Large intestine (tissue), 3 donors: ENCODE results near the gene CCDC71L. TPM values are rescaled to one million over a fixed set of nuclear protein-coding genes. Genes with fewer than 3 reads are reported as not detected.
"Not testable (repeated sequence)": the region's sequence is repeated elsewhere in the genome, so short reads cannot be mapped to it uniquely, and the experiment has no call there.

Experiments used
- DNase-seq, 2 donors: peaks; one replicate each; pipeline versions ENCODE4 v3.0.0 to v3.0.0-alpha.2; 2013
- H3K27ac ChIP-seq: one replicate; pipeline ENCODE4 v1.5.1; 2013; ENCODE audit warnings: low read length
- H3K27me3 ChIP-seq: 2 replicates; pipeline ENCODE4 v1.6.1; 2013; ENCODE audit warnings: low read length; ENCODE audit not compliant: control insufficient read depth, insufficient read depth
- H3K36me3 ChIP-seq: 2 replicates; pipeline ENCODE4 v1.6.1; 2013; ENCODE audit warnings: low read length; ENCODE audit not compliant: control insufficient read depth, insufficient read depth
- H3K4me1 ChIP-seq: one replicate; pipeline ENCODE4 v1.6.1; 2013; ENCODE audit warnings: low read length; ENCODE audit not compliant: control insufficient read depth, insufficient read depth
- H3K4me3 ChIP-seq: one replicate; pipeline ENCODE4 v1.5.1; 2013; ENCODE audit warnings: low read length
- H3K9me3 ChIP-seq: one replicate; pipeline ENCODE4 v1.6.1; 2013; ENCODE audit warnings: mild to moderate bottlenecking, low read depth, low read length, moderate library complexity; ENCODE audit not compliant: control insufficient read depth
- WGBS: methylation state at CpG from one replicate; pipeline ENCODE4 v1.1.5; 2013; ENCODE audit warnings: low lambda C conversion rate; ENCODE audit not compliant: insufficient coverage; 5-methylcytosine and 5-hydroxymethylcytosine counted together
- polyA plus RNA-seq: library from polyadenylated mRNA; unstranded; fragments of 120-200 nt; gene quantifications from one replicate; pipeline ENCODE4 v1.2.1, GENCODE V29; 2013

The CCDC71L gene
- polyA plus RNA-seq, 1 donor = 11.5 TPM

DNA sequence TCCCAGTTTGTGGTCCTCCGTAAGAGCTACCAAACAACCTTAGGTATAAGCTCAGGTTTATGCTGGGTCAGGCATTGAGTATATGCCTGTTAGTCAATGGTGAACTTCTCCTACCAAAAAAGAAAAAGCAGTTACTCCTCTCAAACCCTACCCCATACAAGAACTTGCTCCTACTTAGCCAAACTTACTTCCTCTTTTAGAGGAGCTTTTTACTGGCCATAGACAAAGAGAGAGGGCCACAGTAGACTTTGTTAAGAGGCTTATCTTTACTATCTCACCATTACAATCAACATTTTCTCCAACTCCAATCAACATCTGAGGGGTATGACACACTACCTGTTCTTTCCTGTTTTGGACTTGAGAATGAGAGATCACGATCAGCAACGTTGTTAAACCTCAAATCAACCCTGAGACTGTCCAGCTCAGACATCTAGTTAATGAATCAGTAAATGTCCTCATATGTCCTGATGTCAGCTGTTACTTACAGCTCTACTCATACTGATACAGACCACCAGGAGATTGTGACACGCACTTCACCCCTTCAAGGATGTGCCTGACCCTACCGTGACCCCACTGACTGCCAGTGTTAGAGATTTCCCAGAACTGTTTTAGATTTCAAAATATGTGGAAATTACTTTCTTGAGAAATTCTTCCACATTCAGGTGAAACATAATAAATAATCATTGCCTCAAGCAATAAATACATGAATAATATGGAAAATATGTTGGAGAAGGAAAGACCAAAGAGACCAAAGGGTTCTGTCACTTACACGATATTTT, 18.4 kb upstream of the CCDC71L start:
- Histone ChIP-seq H3K4me3 (no peak overlapping the region), H3K27ac (no peak overlapping the region), H3K4me1 (no peaks in the 10 kb centered on the region), H3K36me3 (no peaks in the 10 kb centered on the region), H3K27me3 (no peaks in the 10 kb centered on the region), H3K9me3 (no peaks in the 10 kb centered on the region)
- DNase-seq = no peak
- WGBS = 71% methylated on average over 1 of the region's 6 CpGs

DNA sequence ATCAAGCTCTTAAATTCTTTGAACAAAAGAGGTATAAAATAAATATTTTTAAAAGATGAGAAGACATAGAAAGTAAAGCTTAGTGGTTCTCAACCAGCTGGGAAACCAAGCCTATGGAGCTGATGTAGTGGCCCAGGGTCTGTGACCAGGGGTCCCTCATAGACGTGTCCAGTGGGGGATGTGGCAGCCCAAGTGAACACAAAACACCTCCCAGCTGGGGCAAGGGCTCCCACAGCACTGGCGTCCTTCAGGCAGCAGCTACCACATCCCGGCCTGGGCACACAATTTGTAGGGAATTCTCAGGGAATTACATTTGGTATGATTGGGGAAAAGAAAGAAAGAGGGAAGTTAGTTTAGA, 17.8 kb upstream of the CCDC71L start:
- H3K27ac ChIP-seq = no peak overlapping the region
- no CpG with 5 or more reads among the region's 3 CpGs for WGBS
- DNase-seq = no peak
- H3K4me1 ChIP-seq = no peaks in the 10 kb centered on the region
- no peaks in the 10 kb centered on the region for H3K9me3 ChIP-seq
- H3K4me3 ChIP-seq = no peak overlapping the region
- H3K27me3 ChIP-seq = no peaks in the 10 kb centered on the region
- H3K36me3 ChIP-seq = no peaks in the 10 kb centered on the region

DNA sequence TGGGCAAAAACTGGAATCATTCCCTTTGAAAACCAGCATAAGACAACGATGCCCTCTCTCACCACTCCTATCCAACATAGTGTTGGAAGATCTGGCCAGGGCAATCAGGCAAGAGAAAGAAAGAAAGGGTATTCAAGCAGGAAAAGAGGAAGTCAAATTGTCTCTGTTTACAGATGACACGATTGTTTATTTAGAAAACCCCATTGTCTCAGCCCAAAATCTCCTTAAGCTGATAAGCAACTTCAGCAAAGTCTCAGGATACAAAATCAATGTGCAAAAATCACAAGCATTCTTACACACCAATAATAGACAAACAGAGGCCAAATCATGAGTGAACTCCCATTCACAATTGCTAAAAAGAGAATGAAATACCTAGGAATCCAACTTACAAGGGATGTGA, 15.5 kb upstream of the CCDC71L start:
- H3K4me1 ChIP-seq, H3K27ac ChIP-seq, H3K4me3 ChIP-seq, DNase-seq, H3K9me3 ChIP-seq, H3K27me3 ChIP-seq, H3K36me3 ChIP-seq: not testable (repeated sequence)
- WGBS = no CpG with 5 or more reads among the region's 2 CpGs

DNA sequence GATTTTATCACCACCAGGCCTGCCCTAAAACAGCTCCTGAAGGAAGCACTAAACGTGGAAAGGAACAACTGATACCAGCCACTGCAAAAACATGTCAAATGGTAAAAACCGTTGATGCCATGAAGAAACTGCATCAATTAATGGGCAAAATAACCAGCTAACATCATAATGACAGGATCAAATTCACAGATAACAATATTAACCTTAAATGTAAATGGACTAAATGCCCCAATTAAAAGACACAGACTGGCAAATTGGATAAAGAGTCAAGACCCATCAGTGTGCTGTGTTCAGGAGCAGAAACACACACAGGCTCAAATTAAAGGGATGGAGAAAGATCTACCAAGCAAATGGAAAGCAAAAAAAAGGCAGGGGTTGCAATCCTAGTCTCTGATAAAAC, 12.7 kb upstream of the CCDC71L start:
- no CpG with 5 or more reads among the region's 2 CpGs for WGBS
- H3K9me3 ChIP-seq, H3K4me1 ChIP-seq, H3K4me3 ChIP-seq, H3K27me3 ChIP-seq, H3K27ac ChIP-seq, H3K36me3 ChIP-seq, DNase-seq: not testable (repeated sequence)

DNA sequence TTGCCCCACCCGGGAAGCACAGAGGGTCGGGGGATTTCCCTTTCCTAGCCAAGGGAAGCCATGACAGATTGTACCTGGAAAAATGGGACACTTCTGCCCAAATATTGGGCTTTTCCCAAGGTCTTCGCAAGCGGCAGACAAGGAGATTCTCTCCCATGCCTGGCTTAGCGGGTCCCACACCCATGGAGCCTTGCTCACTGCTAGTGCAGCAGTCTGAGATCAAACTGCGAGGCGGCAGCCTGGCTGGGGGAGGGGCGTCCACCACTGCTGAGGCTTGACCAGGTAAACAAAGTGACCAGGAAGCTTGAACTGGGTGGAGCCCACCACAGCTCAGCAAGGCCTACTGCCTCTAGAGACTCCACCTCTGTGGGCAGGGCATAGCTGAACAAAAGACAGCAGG, 11.0 kb upstream of the CCDC71L start:
- H3K9me3 ChIP-seq, H3K27me3 ChIP-seq, H3K27ac ChIP-seq, DNase-seq, H3K4me3 ChIP-seq, H3K36me3 ChIP-seq, H3K4me1 ChIP-seq: not testable (repeated sequence)
- no CpG with 5 or more reads among the region's 8 CpGs for whole genome bisulfite sequencing

DNA sequence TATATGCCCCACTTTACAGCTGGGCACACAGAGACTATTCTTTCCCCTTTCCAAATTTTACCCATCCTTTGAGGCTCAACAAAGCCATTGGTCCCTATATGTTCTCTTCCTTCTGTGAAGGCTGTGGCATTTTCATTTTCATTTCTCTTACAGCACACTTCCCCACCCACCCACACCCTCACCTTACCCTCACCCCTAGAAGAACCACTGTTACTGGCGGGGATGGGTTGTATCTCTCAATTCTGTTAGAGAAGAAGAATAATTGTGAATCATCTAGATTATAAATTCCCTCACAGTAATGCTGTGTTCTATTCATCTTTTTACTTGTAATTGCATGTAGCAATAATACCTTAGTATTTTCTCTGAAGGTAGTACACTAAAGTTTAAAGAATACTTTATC, 10.2 kb upstream of the CCDC71L start:
- no CpG with 5 or more reads among the region's 1 CpG for WGBS
- H3K4me1 ChIP-seq = no peaks in the 10 kb centered on the region
- DNase-seq = no peak

DNA sequence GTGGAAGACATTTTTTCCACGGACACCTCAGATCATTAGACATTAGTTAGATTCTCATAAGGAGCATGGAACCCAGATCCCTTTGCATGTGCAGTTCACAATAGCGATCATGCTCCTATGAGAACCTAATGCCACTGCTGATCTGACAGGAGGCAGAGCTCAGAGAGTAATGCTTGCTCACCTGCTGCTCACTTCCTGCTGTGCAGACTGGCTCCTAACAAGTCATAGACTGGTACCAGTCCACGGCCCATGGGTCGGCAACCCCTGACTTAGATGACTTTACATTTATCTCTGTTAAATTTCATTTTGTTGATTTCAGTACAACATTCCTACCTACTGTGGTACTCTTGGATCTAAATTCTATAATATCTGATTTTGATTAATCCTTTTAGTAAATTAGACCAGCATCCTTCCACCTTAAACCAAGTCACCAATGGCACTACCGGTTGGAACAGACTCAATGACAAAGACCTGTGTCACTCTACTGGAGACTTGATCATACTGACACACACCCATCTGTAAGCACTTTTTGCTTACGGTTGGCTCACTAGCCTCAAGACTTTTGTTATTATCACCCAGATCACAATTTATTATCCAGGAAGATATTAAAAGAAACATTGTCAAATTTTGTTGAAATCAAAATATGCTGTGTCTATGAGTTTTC, 8.0 kb upstream of the CCDC71L start:
- Histone ChIP-seq H3K4me3 (no peak overlapping the region), H3K9me3 (no peaks in the 10 kb centered on the region), H3K27ac (no peak overlapping the region), H3K4me1 (no peaks in the 10 kb centered on the region), H3K27me3 (no peaks in the 10 kb centered on the region), H3K36me3 (no peaks in the 10 kb centered on the region)
- no peak for DNase-seq
- 100% methylated on average over 1 of the region's 6 CpGs for WGBS

More for the DNA sequence above, 10.2 kb upstream of the CCDC71L start:
- no peaks in the 10 kb centered on the region for H3K36me3 ChIP-seq
- H3K27ac ChIP-seq = no peak overlapping the region
- no peak overlapping the region for H3K4me3 ChIP-seq
- no peaks in the 10 kb centered on the region for H3K9me3 ChIP-seq
- H3K27me3 ChIP-seq = no peaks in the 10 kb centered on the region

DNA sequence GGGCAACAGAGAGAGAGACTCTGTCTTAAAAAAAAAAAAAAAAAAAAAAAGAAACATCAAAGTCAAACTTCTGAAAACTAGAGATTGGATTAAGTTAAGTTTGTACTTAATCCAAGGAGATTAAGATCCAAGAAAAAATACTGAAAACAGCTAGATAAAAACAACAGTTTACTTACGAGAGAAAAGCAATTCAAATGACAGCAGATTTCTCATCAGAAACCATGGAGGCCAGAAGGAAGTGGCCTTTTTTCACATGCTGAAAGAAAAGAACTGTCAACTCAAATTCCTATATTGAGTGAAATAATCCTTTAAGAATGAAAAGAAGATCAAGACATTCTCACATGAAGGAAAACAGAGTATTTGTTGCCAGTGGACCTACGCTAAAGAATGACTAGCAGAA, 5.4 kb upstream of the CCDC71L start:
- Histone ChIP-seq H3K4me1 (no peaks in the 10 kb centered on the region), H3K36me3 (no peaks in the 10 kb centered on the region), H3K27ac (no peak overlapping the region), H3K9me3 (no peaks in the 10 kb centered on the region), H3K27me3 (no peaks in the 10 kb centered on the region), H3K4me3 (no peak overlapping the region)
- no peak for DNase-seq
- WGBS = 86% methylated on average over 1 of the region's 2 CpGs

DNA sequence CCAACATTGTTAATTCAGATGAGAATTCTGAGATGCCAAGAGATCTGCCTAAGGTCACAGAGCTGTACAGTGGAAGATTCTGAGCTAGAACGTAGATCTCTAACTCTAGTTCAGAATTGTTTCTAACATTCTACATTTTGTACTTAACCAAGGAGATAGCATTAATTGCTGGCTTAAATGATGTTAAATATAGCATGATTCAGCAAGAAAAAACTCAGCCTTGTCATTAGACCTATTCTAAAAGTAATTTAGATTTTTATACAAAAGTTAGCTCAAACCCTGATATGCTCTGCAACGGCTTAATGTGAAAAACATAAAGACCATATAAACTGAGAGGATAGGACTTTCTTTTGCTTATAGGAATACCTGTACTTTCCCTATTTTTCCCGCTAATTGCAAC, 3.4 kb upstream of the CCDC71L start:
- H3K36me3 ChIP-seq = no peaks in the 10 kb centered on the region
- H3K4me3 ChIP-seq = no peak overlapping the region
- no peak overlapping the region for H3K27ac ChIP-seq
- H3K27me3 ChIP-seq = no peaks in the 10 kb centered on the region
- no peak for DNase-seq
- 79% methylated on average over 2 of the region's 3 CpGs for WGBS
- H3K9me3 ChIP-seq = no peaks in the 10 kb centered on the region
- H3K4me1 ChIP-seq = no peaks in the 10 kb centered on the region

DNA sequence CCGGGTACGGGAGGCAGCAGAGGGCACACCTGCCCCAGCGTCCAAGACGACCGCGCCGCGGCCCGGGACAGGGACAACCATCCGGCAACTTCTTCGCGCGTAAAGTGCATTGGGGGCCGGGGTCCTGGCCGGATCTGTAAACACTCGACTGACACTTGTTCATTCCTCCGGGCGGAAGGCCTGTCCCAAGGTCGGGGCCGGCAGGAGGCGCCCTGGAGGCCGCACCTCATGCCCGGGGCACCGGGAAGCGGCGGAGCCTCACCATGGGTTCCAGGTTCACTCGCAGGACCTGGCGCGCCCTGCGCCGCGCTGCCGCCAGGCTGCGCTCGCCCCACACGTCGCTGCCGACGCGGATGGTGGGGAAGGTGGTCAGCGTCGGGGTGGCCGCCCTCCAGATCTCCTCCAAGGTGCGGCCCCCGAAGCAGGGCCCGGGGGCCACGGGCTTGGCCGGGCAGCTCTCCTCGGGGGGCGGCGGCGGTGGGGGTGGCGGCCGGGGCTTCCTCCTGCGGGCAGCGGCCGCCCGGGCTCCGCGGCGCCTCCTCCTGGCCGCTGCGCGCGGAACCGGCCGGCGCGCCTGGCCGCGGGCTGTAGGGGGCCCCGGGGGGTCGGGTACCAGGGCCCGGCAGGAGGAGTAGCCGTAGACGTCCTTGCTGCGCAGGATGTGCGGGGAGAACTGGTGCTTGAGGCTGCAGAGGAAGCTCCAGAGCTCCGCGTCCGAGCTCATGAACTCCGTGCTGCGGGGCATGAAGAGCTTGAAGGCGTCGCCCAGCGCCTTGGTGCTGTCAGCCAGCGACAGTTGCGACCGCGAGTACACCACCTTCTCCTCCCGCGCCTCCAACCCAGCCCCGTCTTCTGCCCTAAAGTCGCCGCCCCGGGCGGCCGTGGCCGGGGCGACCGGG, 746 bp downstream of the CCDC71L start:
- H3K27ac ChIP-seq = peak overlapping the region; percentile 87
- DNase-seq = peak; percentile 80 to 90
- H3K4me3 ChIP-seq = peak overlapping the region; percentile 93
- H3K4me1 ChIP-seq = peaks cover 8% of the 10 kb centered on the region
- no peaks in the 10 kb centered on the region for H3K9me3 ChIP-seq
- no CpG with 5 or more reads among the region's 101 CpGs for WGBS
- no peaks in the 10 kb centered on the region for H3K36me3 ChIP-seq
- no peaks in the 10 kb centered on the region for H3K27me3 ChIP-seq
